ENCODE data around the gene PPIL4.

DNA sequence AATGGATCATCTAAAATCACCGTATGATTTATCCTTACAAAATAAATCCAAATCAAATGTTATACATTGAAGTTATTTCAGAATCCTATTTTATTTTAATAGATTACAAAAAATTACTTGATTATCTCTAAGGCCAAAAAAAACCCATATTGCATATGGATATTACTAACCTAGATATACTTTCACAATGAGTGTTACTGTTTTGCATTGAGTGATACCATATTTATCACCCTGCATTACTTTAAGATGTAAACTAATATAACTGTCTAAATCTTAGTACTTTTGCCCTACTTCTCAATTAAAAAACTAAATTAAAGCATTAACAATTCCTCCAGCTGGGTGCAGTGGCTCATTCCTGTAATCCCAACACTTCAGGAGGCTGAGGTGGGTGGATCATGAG, 11.1 kb downstream of the PPIL4 start:
- TF ChIP-seq, protein P1, sequence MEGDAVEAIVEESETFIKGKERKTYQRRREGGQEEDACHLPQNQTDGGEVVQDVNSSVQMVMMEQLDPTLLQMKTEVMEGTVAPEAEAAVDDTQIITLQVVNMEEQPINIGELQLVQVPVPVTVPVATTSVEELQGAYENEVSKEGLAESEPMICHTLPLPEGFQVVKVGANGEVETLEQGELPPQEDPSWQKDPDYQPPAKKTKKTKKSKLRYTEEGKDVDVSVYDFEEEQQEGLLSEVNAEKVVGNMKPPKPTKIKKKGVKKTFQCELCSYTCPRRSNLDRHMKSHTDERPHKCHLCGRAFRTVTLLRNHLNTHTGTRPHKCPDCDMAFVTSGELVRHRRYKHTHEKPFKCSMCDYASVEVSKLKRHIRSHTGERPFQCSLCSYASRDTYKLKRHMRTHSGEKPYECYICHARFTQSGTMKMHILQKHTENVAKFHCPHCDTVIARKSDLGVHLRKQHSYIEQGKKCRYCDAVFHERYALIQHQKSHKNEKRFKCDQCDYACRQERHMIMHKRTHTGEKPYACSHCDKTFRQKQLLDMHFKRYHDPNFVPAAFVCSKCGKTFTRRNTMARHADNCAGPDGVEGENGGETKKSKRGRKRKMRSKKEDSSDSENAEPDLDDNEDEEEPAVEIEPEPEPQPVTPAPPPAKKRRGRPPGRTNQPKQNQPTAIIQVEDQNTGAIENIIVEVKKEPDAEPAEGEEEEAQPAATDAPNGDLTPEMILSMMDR (IDR thresholded peaks at IDR 0.05; ENCODE audit: low read length), result no peak
- TF ChIP-seq EZH2 (optimal IDR thresholded peaks at IDR 0.05; ENCODE audit: low read depth, low read length), result no peak

Data from MM.1S (cell line).